Activated naive CD8-positive, alpha-beta T cell (primary cell): ENCODE results near the gene ZNF488.

ENCODE experiments used
- H3K27ac Mint-ChIP-seq: one replicate; pipeline ENCODE4 v1.8.0; 2021; ENCODE audit warnings: mixed read lengths
- H3K27me3 Mint-ChIP-seq: one replicate; pipeline ENCODE4 v1.8.0; 2021; ENCODE audit warnings: mixed read lengths
- H3K36me3 Mint-ChIP-seq: one replicate; pipeline ENCODE4 v1.8.0; 2021; ENCODE audit warnings: mixed read lengths
- H3K4me1 Mint-ChIP-seq: one replicate; pipeline ENCODE4 v1.8.0; 2021; ENCODE audit warnings: low read depth, mixed read lengths
- H3K4me3 Mint-ChIP-seq: one replicate; pipeline ENCODE4 v1.8.0; 2021; ENCODE audit warnings: mild to moderate bottlenecking, mixed read lengths
- H3K9me3 Mint-ChIP-seq: one replicate; pipeline ENCODE4 v1.8.0; 2021; ENCODE audit warnings: low read depth, mixed read lengths

ZNF488 gene

DNA sequence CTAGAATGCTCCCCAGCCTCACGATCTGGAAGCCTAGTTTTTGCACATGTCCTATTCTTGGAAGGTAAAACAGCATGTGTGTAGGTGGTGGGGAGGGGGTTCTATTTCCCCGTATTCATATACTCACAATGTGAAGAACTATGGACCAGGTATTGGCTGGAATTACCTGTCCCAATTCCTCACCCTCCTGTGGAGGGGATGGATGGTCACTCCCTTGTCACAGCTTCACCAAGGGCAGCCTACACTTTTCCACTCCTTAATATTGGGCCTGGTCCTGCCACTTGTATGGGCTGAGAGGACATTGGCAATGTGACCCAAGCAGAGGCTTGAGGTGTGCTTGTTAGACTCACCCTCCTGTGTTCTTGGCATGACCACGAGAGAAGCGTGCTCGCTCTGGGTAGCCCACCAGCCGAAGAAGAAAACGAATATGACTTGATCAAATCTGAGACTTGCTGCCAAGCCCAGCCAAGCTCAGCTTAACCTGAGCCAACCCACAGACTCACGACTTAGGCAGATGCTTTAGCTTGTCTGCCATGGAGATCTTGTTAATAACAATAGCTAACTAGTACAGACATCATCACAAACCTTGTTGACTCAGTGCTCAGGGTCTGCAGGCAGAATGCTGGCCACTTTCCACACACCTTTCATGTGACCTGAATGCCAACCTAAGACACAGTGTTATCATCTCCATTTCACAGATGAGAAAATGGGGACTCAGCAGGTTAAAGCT, 17.2 kb downstream of the ZNF488 start:
- Mint-ChIP-seq H3K27ac (no peak overlapping the region), H3K4me3 (no peak overlapping the region), H3K27me3 (no peaks in the 10 kb centered on the region), H3K9me3 (no peaks in the 10 kb centered on the region), H3K36me3 (no peaks in the 10 kb centered on the region), H3K4me1 (no peaks in the 10 kb centered on the region)

DNA sequence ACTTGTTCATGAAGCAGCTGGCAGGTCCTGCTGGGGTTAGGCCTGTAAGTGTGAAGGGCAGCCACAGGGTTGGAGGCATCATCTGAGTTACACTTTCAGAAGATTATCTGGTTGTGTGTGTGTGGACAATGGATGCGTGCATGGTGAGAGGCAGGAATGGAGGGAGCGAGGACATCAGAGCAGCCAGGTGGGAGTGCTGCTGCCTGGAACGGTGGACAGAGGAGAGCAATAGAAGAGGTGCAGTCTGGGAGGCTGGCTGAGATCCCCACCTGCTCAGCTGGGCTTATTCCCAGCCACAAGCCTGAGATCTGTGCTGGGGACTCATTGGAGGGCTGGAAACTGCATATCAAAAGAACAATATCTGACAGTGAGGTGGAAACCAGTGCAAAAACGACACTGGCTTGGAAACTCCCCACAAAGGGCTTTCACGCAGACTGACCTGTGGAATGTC, 17.9 kb downstream of the ZNF488 start:
- Mint-ChIP-seq H3K27ac (no peak overlapping the region), H3K4me1 (no peaks in the 10 kb centered on the region), H3K9me3 (no peaks in the 10 kb centered on the region), H3K27me3 (no peaks in the 10 kb centered on the region), H3K36me3 (no peaks in the 10 kb centered on the region), H3K4me3 (no peak overlapping the region)

- no peak overlapping the region for H3K27ac Mint-ChIP-seq
- H3K4me3 Mint-ChIP-seq: no peak overlapping the region
- no peaks in the 10 kb centered on the region for H3K36me3 Mint-ChIP-seq
- no peaks in the 10 kb centered on the region for H3K4me1 Mint-ChIP-seq
- H3K27me3 Mint-ChIP-seq: no peaks in the 10 kb centered on the region
- no peaks in the 10 kb centered on the region for H3K9me3 Mint-ChIP-seq
Measured at GRCh38 chr10:47365431-47366180, 18.5 kb downstream of the ZNF488 start.

DNA sequence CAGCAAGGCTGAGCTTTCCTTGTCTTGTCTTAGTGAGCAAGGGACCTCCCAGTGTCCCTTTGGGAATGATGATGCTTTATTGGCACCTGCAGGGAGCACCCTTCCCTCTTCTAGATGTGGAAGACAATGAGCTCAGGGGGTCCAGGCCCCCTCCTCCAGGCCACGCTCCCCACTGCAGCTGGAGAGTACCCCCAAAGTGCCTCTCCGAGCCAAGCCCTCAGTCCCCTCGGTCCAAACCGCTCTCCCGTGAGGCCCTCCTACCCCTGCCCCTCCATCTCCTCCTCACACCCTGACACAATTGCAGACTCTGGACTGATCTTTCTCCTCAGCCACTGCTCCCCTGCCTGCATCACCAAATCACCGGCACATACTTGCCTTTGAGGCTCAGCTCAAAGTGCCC, 19.2 kb downstream of the ZNF488 start:
- Mint-ChIP-seq H3K9me3 (no peaks in the 10 kb centered on the region), H3K27ac (no peak overlapping the region), H3K36me3 (no peaks in the 10 kb centered on the region), H3K27me3 (no peaks in the 10 kb centered on the region), H3K4me1 (no peaks in the 10 kb centered on the region), H3K4me3 (no peak overlapping the region)

DNA sequence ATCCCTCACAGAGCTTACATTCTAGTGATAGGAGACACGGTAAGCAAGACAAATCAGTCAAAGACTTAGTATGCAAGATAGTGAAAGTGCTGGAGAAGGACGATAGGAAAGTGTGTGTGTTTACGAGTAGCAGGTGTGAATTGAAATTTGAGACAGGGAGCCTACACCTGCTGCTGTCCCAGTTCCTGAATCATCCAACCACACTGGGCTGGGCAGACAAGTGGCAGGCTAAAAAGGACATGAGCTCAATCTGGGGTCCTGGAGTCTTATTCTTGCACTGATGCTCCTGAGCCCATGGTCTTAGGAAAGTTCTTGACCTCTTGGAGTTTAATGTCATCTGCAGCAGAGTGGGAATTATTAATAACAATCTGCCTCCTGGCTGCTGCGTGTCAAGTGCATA, 19.7 kb downstream of the ZNF488 start:
- H3K27me3 Mint-ChIP-seq: no peaks in the 10 kb centered on the region
- H3K36me3 Mint-ChIP-seq: no peaks in the 10 kb centered on the region
- no peaks in the 10 kb centered on the region for H3K9me3 Mint-ChIP-seq
- H3K27ac Mint-ChIP-seq: no peak overlapping the region
- H3K4me3 Mint-ChIP-seq: no peak overlapping the region
- H3K4me1 Mint-ChIP-seq: no peaks in the 10 kb centered on the region

DNA sequence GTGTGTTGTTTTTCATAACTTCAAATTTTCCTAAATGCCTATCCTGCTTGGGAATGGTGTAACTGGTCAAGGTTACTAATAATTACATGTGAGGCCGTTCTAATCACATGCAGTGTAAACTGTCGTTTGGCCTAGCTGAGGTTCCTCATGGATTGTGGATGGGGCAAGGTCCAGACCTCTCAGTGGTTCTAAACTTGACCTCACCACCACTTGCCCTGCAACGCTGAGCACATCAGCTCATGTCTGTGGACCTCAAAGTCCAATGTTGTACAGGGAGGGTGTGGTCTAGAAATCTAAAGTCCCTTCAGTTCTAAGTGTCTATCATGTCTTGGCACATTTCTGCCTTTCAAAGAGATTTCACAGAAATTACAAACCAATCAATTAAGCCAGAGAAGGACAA, 20.3 kb downstream of the ZNF488 start:
- Mint-ChIP-seq H3K27ac (no peak overlapping the region), H3K36me3 (no peaks in the 10 kb centered on the region), H3K27me3 (no peaks in the 10 kb centered on the region), H3K4me3 (no peak overlapping the region), H3K9me3 (no peaks in the 10 kb centered on the region), H3K4me1 (no peaks in the 10 kb centered on the region)

DNA sequence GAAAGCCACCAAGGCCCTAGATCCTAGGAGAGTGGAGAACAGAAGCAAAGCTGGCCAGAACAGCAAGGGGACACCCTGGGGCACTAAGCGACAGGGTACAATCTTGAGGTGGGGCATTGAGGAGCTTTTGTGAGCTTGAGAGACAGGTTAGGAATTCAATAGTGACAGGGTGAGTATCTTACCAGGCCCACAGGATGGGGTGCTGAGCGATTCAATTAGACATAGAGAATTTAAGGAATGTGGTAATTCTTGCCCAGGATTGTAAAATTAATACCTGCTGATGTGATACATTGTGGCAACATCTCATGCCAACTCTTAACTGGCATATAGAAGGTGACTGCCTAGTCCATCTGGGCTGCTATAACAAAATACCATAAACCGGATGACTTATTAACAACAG, 21.9 kb downstream of the ZNF488 start:
- no peak overlapping the region for H3K27ac Mint-ChIP-seq
- no peaks in the 10 kb centered on the region for H3K27me3 Mint-ChIP-seq
- no peaks in the 10 kb centered on the region for H3K36me3 Mint-ChIP-seq
- H3K4me1 Mint-ChIP-seq: no peaks in the 10 kb centered on the region
- H3K9me3 Mint-ChIP-seq: no peaks in the 10 kb centered on the region
- no peak overlapping the region for H3K4me3 Mint-ChIP-seq

DNA sequence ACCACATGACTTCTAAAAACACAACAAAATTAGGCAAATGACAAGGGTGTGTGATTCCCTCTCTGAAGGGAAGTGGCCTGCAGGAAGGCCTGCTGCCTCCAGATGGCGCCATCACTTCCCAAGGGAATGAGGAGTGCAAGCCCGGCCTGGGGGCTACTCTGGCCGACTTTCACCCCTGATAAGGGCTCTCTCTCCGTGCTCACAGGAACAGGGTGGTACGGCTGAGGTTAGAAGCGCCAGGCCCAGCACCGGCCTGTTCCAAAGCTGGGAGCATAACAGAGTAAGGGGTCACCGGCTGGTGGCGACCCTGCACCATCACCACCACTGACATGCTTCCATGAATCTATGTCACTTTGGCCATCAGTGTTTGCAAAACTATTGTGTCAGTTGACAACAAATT, 22.8 kb downstream of the ZNF488 start:
- H3K27ac Mint-ChIP-seq: no peak overlapping the region
- no peaks in the 10 kb centered on the region for H3K9me3 Mint-ChIP-seq
- H3K27me3 Mint-ChIP-seq: no peaks in the 10 kb centered on the region
- no peaks in the 10 kb centered on the region for H3K36me3 Mint-ChIP-seq
- H3K4me1 Mint-ChIP-seq: no peaks in the 10 kb centered on the region
- no peak overlapping the region for H3K4me3 Mint-ChIP-seq

DNA sequence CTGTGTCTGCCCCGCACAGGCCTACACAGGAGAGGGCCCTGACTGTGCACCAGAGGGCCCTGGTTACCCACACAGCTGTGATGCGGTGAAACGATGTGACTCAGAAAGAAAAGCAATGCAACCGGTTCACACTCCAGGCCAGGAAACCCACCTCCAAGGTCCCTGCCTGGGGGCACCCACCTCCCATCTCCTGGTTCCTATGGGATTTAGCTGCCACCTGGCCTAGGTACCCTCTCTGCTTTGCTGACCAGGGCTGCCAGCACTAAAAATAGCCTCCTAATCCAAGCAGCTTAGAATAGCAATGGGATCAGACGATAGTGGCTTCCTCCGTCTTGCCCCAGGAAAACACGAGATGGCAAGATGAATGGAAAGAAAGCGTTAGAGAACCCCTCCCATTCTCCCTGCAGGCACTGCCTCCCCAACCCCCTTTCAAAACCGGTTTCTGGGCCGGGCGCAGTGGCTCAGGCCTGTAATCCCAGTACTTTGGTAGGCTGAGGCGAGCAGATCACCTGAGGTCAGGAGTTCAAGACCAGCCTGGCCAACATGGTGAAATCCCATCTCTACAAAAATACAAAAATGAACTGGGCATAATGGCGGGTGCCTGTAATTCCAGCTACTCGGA, 23.6 kb downstream of the ZNF488 start:
- no peaks in the 10 kb centered on the region for H3K4me1 Mint-ChIP-seq
- no peak overlapping the region for H3K27ac Mint-ChIP-seq
- no peaks in the 10 kb centered on the region for H3K36me3 Mint-ChIP-seq
- H3K9me3 Mint-ChIP-seq: no peaks in the 10 kb centered on the region
- no peaks in the 10 kb centered on the region for H3K27me3 Mint-ChIP-seq
- no peak overlapping the region for H3K4me3 Mint-ChIP-seq

GRCh38 chr10:47359626-47360418, 24.3 kb downstream of the ZNF488 start:
- H3K36me3 Mint-ChIP-seq: no peaks in the 10 kb centered on the region
- H3K27ac Mint-ChIP-seq: no peak overlapping the region
- no peaks in the 10 kb centered on the region for H3K4me1 Mint-ChIP-seq
- no peaks in the 10 kb centered on the region for H3K27me3 Mint-ChIP-seq
- no peaks in the 10 kb centered on the region for H3K9me3 Mint-ChIP-seq
- no peak overlapping the region for H3K4me3 Mint-ChIP-seq

DNA sequence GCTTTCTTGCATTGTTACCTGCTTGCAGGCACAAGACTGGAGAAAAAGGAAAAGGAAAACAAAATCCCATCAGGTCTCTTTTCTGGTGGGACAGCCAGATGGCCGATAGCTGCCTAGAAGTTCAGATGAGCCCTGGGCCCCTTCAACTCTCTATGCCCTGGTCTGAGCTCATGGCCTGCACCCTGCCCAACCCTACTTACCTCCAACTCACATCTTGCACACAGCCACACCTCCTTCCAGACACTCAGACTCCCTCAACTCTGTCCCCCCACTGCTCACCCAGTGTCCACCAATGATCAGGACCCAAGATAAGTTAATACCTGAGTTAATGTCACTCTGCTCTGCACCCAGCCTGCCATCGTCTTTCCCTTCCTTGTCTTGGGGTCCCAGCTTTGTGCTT, 25.0 kb downstream of the ZNF488 start:
- Mint-ChIP-seq H3K4me3 (no peak overlapping the region), H3K27ac (no peak overlapping the region)

DNA sequence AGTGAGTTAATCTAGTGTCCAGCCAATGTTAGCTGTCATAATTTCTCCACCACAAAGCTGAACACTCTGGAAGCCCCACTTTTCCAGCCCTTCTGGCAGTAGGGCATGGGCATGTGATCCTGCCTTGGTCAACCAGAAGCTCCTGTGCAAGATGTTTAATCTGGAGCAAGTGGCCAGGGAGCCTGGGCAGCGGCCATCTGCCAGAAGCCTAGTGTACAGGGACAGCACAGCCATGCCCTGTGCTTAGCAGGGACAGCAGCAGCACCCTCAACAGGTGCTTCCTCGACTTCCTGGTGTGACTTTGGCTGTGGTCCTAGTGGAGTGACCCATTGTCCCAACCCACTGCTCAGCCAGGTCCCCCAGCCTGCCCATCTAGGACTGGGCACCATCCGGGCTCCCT, 25.6 kb downstream of the ZNF488 start:
- Mint-ChIP-seq H3K27ac (no peak overlapping the region), H3K36me3 (no peaks in the 10 kb centered on the region), H3K4me3 (no peak overlapping the region), H3K9me3 (no peaks in the 10 kb centered on the region), H3K4me1 (no peaks in the 10 kb centered on the region), H3K27me3 (no peaks in the 10 kb centered on the region)

More for the DNA sequence above, 25.0 kb downstream of the ZNF488 start:
- no peaks in the 10 kb centered on the region for H3K27me3 Mint-ChIP-seq
- H3K9me3 Mint-ChIP-seq: no peaks in the 10 kb centered on the region
- no peaks in the 10 kb centered on the region for H3K36me3 Mint-ChIP-seq
- no peaks in the 10 kb centered on the region for H3K4me1 Mint-ChIP-seq

DNA sequence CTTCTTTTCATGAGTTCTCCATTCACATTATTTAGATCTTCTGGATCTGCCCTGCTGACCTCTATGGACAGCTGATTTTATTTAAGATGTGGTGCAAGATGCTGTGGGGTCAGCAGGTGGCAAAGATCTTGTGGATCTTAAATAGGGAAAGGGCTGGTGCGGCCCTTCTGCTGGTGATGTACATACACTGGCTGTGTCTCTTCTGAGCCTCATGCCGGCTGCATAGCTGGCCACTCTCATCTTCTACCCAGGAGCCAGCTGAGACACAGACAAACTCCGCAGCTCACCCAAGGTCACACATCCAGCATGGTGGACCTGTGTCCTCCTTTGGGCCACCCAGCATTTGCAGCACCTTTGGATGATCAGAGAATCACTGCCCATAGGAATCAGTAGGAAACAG, 26.2 kb downstream of the ZNF488 start:
- Mint-ChIP-seq H3K27me3 (no peaks in the 10 kb centered on the region), H3K9me3 (no peaks in the 10 kb centered on the region), H3K36me3 (no peaks in the 10 kb centered on the region), H3K4me1 (no peaks in the 10 kb centered on the region), H3K27ac (no peak overlapping the region), H3K4me3 (no peak overlapping the region)

DNA sequence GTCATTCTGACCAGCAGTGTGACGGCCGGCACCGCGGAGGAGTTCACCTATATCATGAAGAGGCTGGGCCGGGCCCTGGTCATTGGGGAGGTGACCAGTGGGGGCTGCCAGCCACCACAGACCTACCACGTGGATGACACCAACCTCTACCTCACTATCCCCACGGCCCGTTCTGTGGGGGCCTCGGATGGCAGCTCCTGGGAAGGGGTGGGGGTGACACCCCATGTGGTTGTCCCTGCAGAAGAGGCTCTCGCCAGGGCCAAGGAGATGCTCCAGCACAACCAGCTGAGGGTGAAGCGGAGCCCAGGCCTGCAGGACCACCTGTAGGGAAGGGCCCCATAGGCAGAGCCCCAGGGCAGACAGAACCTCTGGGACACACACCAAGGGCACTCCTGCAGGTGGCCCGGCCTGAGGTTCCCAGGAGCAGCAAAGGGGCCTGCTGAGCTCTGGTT, 26.9 kb downstream of the ZNF488 start:
- Mint-ChIP-seq H3K9me3 (no peaks in the 10 kb centered on the region), H3K4me1 (no peaks in the 10 kb centered on the region), H3K4me3 (no peak overlapping the region), H3K27ac (no peak overlapping the region), H3K36me3 (no peaks in the 10 kb centered on the region), H3K27me3 (no peaks in the 10 kb centered on the region)

DNA sequence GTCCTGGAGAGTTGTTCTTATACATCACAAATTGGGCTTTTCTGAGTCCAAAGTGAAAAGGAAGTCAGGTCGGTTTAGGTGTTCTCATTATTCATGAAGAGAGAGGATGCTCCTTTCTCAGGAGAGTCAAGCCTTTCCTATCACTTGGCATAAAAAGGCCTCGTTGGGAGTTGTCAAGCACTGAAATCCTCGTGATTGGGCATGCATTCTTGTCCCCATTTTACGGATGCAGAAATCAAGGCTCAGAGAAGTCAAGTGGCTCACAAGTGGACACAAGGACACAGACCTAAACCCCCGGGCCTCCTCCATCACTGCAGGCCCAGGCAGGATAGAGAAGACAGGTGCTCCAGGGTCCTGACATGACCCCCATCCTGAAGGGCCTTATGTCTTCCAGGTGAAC, 27.4 kb downstream of the ZNF488 start:
- Mint-ChIP-seq H3K27me3 (no peaks in the 10 kb centered on the region), H3K36me3 (no peaks in the 10 kb centered on the region), H3K4me3 (no peak overlapping the region), H3K9me3 (no peaks in the 10 kb centered on the region), H3K4me1 (no peaks in the 10 kb centered on the region), H3K27ac (no peak overlapping the region)
